Stimulated activated naive CD8-positive, alpha-beta T cell treated with anti-CD3 and anti-CD28 coated beads, Interleukin-15, Interleukin-2, amounts not matched to agents 100 U/mL and 50 U/mL, for 24 hours (primary cell): ENCODE data around the gene ITIH3.
A peak's percentile ranks its signal among the peaks of the same experiment; 100 is the strongest.
"Not testable (repeated sequence)": the region's sequence is repeated elsewhere in the genome, so short reads cannot be mapped to it uniquely, and the experiment has no call there.

Experiments used
- ATAC-seq: fragments of 150-1000 bp; cut with Tn5 transposase; one replicate; pipeline ENCODE4 v1.10.0; 2021
- DNase-seq: peaks from one replicate; pipeline ENCODE4 v3.0.0; 2021

Gene ITIH3

DNA sequence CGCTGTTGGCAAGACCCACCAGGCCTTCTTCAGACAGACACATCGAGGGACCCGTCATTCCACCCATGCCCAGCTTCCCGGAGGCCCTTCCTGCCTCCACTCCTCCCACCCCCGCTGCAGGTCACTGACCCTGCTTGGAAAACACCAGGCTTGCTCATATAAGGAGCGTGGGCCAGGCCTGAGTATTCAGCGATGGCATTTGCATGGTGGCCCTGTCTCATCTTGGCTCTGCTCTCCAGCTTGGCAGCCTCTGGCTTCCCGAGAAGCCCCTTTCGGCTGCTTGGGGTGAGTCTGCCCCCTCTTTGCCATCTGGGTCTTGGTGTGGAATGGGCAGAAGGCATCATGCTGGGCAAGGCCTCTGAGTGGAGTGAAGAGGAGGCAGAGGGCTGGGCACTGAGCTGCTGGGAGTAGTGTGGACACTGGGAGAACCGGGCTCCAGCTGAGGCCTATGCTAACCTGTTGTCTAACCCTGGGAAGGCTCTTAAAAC is at the start of gene ITIH3:
Gene ITIH3, plus strand, starts transcription at position 185 of the 488 bp plus-strand sequence. Its CDS starts 8 bp downstream, at position 193.
- no peak for ATAC-seq
- no peak for DNase-seq

- DNase-seq (no peak), ATAC-seq (no peak)
These were observed 42.4 kb upstream of the ITIH3 start for GRCh38 chr3:52752045-52752660.

DNA sequence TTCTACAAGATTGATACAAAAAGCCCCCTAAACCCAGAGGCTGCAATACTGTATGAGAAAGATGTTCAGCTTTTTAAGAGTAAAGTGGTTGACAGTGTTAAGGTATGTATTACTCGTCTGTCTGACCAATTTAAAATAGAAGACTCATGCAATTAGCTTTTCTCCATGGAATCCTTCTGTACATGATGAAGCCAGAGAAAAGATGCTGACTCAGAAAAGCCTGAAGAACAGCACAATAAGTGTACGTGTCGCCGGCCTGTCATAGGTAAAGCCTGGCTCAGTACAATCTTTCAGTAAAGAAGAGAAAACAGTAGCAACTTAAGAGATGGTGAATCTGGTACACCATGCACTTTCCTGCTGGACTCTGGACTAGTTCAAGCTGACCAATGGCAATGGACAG is 40.2 kb upstream of the ITIH3 start:
- ATAC-seq: no peak

GRCh38 chr3:52756141-52756540 is 38.5 kb upstream of the ITIH3 start:
- no peak for ATAC-seq
- no peak for DNase-seq

More for the DNA sequence above, 40.2 kb upstream of the ITIH3 start:
- DNase-seq: no peak

GRCh38 chr3:52763466-52763865 is 31.1 kb upstream of the ITIH3 start:
- DNase-seq: no peak
- no peak for ATAC-seq

DNA sequence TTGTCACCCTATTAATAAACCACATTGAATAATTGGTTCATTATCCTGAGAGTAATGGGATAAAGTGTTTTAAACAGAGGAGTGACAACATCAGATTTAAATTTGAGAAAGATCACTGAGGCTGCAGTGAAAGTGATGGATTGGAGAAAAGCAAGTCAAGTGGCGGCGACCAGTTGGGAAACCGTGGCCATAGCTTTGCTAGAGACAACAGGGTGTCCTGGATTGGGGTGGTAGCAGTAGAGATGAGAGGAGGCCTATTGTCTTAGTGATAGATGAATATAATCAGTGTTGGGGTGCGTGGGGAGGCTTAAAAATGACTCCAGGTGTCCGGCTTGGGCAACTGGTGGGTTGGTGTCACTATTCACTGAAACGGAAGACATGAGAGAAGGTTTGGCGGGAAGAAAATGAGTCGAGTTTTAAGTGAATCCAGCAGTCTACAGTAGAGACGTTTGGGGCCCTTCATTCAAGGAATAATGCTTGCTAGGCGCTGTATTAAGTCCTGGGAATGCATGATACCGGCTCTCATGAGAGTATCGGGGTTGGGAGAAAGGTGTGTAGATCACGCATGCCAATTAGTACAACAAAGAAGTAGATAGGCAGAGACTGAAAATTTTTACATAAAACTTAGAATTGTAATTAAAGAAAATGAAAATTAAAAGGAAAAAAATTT is 24.7 kb upstream of the ITIH3 start:
- ATAC-seq (no peak), DNase-seq (no peak)

DNA sequence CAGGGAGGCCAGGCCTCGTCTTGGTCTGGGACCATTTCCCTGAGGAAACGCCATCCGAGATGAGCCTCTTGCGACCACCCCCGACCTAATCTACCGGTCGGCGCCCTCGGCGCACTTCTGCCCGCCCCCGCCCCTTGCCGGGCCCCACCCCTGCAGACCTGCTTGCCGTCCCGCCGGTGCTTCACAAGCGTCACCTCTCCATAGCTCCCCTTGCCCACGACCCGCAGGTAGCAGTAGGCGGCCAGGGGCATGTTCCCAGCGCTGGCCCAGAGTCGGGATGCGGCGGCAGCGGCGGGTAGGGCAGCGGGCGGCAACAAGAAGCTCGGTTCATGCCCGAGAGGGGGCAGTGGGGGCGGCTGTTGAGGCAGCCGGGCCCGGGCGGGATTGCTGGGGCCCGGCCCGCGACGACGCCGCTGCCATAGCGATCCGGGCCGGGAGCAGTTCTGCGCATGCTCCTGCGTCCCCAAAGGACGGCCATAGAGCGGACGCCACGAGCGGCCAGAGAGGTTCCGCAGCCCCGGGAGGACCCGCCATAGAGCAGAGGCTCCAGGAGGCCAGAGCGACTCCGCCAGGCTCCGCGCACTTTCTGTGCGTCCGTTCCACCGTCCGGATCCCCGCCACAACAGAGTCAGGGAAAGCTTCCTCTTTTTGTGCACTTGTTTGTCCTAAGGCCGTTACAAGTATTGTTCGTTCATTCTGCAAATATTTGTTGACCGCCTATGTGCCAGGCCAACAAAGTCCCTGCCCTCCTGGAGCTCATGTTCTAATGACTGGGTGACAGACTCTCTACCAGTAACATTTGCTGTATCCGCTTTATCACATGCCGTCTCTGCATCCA is 23.9 kb upstream of the ITIH3 start, which contains the start of gene NEK4:
Gene NEK4, minus strand, starts transcription at position 445 of the 838 bp plus-strand sequence. Its CDS starts 194 bp downstream, at position 251.
- DNase-seq (peak; percentile 92), ATAC-seq (peak; percentile 98)

DNA sequence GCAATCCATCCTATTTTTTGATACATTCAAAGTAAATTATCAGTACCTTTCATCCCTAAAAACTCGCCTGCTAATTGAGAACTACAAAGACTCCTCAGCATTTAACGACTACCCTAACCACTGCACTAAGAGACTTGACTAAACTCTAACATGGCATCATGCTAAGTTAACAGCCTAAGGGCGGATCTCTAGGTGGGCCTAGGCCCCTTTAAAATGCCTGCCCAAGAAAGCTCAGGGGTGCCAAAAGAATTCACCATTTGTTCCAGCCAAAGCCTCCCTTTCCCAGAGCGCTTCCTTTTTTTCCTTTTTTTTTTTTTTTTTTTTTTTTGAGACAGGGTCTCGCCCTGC is 23.3 kb upstream of the ITIH3 start:
- DNase-seq: no peak
- ATAC-seq: no peak

DNA sequence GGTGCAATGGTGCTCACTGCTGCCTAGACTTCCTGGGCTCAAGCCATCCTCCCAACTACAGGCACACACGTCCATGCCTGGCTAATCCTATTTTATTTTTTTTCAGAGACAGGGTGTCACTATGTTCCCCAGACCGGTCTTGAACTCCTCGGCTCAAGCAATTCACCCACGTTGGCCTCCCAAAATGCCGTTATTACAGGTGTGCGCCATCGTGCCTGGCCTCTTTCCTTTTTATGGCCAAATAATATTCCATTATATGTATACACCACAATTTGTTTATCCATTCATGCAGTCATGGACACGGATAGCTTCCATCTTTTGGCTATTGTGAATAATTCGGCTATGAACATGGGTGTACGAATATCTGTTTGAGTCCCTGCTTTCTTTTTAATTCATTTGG is 22.9 kb upstream of the ITIH3 start:
- ATAC-seq: no peak
- no peak for DNase-seq

DNA sequence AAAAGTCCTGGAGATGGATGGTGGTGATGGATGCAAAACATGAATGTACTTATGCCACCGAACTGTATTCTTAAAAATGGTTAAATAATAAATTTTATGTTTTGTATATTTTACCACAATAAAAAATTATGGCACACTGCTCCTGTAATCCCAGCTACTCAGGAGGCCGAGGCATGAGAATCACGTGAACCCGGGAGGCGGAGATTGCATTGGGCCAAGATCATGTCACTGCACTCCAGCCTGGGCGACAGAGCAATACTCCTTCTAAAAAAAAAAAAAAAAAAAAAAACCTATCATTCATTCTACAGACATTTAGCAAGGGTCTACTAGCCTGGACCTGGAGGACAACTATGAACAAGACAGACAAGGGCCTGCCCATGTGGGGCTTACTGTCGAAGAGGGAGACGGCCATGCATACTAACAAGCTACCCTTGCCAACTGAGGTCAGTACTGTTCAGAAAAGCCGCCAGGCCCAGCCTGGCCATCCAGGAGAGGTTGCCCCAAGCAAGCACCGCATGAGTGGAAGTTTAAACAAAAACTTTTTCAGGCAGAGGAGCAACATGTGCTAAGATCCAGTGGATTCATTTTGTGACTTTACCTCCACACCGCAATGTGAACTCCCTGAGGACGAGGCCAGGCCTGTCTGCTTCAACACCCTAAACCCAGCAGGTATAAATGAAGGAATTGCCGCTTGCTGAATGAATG is 21.1 kb upstream of the ITIH3 start:
- no peak for DNase-seq
- ATAC-seq: no peak

- ATAC-seq (no peak), DNase-seq (no peak)
These were observed 20.4 kb upstream of the ITIH3 start for GRCh38 chr3:52774066-52774713.

- no peak for ATAC-seq
- no peak for DNase-seq
These were observed 19.4 kb upstream of the ITIH3 start for GRCh38 chr3:52774901-52775864.

DNA sequence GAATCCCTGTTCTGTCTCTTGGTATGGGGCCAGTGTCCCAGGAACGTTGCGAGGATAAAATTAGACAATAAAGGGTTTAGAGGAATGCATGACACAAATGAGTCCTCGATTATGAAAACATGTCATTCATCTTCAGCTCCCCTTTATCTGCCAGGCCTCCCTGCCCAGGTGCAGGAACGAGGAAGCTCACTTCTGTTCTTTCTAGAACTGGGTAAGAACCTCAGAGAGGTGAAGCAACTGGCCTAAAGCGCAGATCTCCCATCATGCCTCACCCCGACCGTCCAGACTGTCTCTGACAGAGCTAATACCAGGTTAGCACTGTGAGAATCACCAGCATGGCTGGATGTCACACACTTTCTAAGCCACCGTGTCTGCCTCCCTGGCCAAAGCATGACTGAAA is 18.7 kb upstream of the ITIH3 start:
- no peak for DNase-seq
- ATAC-seq: no peak

- not testable (repeated sequence) for DNase-seq, ATAC-seq
These were observed 18.1 kb upstream of the ITIH3 start for GRCh38 chr3:52776486-52776885.

- ATAC-seq: no peak
- DNase-seq: no peak
These were observed 17.3 kb upstream of the ITIH3 start, which contains the start of gene ITIH1 for GRCh38 chr3:52777127-52777958. Gene ITIH1 (plus strand): TSS chr3:52777599. CDS start chr3:52777616, 17 bp downstream.

DNA sequence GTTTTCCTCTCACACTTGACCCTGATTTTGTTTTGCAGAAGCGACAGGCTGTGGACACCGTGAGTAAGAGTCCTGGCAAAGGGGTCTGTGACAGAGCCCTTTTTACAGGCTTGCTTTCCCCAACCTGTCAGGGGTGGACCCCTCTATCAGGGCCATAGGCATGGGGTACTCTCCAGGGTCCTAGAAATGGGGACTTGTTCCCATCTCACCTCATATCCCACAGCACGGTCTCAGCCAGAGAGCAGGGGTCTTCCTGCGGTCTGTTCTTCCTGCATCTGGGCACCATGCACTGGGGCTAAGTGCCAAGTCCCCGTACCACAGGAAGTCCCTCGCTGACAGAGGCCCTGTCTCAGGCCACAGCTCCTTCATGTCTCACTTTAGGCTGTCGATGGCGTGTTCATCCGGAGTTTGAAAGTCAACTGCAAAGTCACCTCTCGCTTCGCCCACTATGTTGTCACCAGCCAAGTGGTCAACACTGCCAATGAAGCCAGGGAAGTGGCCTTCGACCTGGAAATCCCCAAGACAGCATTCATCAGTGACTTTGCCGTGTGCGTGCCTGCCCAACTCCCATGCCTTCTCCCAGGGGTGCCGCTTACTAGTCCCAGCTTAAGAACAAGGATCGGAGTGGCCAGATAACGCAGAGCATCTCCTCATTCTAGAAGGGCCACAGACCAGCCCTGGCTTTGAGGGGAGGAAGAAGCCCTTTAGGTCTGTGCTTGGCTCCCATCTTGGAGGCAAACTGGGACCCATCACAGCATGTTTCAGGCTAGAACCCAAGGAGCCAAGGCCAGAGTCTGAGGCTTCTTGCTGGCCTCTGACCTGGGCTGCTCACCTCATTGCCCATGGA is 16.4 kb upstream of the ITIH3 start:
- ATAC-seq (no peak), DNase-seq (no peak)

DNA sequence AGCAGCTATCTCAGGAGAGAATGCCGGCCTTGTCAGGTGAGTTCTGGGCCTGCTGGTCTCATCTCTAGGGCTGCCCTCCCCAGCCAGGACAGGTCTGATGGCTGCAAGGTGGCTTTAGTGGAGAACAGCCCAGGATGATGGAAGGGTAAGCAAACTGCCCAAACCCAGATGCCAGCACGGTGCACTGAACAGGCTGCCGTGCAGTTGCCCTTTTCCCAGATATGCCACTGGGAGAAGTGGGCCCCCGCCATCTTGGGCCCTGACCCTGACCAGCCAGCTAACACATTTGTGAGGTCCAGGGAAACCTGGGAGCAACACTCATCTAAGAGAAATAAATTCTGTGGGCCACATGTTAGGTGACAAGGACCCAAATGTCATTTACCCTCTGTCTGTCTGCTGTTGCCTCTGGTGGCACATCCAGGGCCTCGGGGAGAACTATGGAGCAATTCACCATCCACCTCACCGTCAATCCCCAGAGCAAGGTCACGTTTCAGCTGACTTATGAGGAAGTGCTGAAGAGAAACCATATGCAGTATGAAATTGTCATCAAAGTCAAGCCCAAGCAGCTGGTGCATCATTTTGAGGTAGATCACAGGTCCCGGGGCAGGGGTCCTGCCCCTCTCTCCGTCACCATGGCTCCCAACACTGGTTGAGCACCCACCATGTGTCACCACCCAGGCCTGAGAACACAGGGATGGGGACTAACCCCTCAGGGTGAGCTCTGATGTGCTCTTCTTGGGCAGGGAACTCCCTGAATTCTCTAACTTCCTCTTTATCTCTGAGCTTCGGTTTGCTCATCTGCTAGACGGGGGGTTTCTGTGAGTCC is 15.4 kb upstream of the ITIH3 start:
- no peak for DNase-seq
- peak; percentile 70 for ATAC-seq
